GM19035 (cell line): ENCODE measurements around the gene RHD.
"Not testable (repeated sequence)": the region's sequence is repeated elsewhere in the genome, so short reads cannot be mapped to it uniquely, and the experiment has no call there.

Source experiments
- ATAC-seq: cut with Tn5 transposase; IDR thresholded peaks from one replicate; pipeline ENCODE4 v1.9.1; 2021; ENCODE audit not compliant: unreplicated experiment

The RHD gene

DNA sequence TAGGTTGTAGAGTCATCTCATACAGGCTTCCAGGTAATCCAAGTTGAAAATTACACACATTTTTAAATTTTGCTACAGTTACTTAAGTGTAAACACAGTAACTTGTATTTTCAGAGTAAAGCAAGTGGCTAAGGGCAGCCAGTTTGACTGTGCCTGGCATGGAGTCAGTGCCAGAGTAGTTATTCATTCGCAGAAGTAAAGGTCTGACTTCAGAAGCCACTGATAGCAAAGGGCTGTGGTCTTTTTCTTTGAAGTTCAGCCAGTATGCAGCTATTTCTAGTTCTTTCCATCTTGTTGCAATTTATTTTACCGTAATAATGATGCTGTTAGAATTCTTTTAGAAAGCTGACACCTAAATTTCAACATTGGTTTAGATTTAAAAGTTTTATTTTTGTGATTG, 75.2 kb downstream of the RHD start:
- no peak for ATAC-seq

DNA sequence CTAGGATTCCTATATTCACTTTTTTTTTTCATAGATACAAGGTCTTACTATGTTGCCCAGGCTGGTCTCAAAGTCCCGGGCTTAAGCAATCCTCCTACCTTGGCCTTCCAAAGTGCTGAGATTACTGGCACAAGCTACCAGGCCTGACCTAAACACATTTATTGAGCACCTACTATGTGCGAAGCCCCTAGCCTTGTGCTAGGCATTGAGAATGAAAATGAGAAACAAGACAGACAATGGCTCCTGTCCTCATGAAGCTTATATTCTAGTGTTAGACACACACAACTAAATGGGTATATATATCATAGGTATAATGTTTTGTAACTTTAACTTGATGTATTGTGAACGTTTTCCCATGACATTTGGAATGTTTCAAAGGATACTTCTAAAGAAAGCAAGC, 77.3 kb downstream of the RHD start:
- no peak for ATAC-seq

DNA sequence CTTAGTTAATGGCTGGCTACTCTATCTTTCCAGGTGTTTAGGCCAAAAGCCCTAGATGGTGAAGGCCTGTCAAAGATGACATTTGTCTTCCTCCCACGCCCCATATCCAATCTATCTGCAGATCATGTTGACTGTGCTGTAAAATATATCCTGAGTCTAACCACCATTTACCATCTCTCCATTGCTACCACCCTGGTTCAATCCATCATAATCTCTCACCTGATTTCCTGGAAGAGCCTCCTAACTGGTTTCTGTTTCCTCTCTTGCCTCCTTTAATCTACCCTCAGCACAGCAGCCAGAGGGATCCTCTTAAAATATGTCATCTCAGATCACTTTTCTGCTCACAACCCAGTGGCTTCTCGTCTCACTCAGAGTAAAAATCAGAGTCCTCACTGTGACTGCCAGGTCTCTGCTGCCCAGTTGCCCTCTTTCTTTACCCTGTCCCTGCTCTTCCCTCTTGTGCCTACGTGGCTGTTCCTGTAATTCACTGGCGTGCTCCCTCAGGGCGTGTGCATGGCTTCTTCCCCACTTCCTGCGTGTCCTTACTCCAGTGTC, 83.6 kb downstream of the RHD start:
- ATAC-seq: no peak

DNA sequence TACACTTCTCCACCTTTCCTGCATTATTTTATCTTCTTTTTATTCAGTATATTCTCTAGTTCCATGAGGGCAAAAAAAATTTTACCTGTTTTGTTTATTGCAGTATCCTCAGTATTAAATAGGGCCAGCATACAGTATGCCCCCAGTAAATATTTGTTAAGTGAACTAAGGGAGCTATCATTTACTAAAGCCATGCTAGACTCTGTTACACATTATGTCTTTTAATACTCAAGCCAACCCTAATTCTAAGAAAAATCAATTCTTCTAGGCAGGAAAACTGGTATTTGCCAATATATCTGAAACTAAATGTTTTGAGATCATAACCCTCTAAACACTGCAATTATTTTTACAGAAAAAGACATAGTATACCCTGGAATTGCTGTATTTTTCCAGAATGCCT, 84.1 kb downstream of the RHD start:
- no peak for ATAC-seq

DNA sequence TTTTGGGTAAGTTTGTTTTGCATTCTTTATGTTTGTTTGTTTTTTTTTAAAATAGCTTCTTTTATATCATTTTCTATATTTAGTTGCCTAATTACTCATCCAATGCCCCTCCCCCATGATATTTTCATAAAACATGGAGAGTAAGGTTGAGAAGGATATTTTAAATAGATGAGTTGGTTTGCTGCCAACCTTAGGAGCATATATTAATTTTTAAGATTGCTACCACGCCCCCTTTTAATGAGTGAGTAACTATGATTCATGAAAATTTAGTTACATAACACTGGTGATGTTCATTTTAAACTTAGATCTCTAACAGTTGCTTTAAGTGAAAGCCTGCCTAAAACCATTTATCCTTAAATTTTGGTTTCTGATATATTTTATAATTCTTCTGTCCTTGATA, 84.5 kb downstream of the RHD start:
- no peak for ATAC-seq

DNA sequence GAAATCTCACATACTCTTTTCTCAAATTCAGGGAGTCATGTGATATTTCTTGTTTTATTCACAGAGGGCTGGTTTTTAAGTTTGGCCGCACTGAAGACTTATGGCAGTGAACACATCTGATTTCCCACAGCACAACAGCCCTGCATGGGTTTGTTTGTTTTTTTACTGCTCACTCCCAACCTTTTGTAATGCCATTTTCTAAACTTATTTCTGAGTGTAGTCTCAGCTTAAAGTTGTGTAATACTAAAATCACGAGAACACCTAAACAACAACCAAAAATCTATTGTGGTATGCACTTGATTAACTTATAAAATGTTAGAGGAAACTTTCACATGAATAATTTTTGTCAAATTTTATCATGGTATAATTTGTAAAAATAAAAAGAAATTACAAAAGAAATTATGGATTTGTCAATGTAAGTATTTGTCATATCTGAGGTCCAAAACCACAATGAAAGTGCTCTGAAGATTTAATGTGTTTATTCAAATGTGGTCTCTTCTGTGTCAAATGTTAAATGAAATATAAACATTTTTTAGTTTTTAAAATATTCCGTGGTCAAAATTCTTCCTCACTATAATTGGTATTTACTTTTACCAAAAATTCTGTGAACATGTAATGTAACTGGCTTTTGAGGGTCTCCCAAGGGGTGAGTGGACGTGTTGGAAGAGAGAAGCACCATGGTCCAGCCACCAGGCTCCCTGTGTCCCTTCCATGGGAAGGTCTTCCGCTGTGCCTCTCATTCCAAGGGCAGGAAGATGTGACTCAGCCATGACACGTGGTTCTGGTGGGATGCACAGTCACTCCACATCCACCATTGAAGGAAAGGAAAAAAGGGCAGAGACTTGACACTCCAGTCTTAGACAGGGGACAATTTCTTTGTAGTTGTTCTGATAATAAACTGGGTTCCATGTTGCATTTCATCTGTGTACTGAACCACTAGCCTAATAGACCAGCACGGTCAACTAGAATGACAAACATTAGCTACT, 88.6 kb downstream of the RHD start:
- ATAC-seq: no peak

DNA sequence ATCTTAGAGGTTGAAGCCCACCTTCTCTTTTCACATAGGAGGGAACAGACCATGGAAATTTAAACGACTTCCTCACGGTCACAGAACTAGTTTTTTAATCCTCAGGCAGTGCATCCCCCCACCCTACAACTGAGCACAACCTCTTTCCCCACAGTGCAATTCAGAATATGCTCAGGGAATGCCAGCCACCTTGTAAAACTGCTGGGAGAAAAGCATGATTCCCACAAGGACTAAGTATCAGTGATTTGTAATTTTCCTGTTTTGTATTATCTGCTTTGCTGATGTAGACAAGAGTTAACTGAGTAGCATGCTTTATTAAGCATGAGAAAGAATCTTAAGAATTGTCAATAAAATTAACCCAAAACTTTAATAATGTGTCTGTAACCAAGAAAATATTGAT, 89.6 kb downstream of the RHD start:
- ATAC-seq: no peak

DNA sequence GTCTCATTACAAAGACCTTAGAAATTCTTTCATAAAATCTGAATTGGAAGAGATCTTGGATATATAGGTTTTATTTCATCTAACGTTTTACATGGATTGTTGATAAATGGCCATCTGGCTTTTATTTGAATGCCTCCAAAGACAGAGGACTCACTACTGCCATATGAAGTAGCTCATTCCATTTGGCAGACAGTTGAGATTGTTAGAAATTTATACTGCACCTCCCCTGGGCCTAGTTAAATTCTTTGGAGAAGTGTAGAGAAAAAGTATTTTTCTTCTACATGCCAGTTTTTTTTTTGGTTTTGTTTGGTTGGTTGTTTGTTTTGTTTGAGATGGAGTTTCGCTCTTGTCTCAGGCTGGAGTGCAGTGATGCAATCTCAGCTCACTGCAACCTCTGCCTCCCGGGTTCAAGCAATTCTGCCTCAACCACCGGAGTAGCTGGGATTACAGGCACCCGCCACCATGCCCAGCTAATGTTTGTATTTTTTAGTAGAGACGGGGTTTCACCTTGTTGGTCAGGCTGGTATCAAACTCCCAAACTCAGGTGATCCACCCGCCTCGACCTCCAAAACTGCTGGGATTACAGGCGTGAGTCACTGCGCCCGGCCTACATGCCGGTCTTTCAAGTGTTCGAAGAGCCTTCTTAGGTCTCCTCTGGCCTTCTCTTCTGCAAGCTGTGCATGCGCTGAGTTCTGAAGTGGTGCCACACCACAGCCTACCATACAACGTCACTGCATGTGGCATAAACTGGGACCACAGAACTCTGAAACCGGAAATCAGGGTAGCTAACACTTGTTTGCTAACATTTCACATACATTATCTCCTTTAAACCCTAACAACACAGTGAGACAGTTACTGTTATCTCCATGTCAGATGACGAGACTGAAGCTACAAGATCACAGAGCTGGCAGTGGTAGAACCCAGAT, 90.6 kb downstream of the RHD start:
- not testable (repeated sequence) for ATAC-seq

DNA sequence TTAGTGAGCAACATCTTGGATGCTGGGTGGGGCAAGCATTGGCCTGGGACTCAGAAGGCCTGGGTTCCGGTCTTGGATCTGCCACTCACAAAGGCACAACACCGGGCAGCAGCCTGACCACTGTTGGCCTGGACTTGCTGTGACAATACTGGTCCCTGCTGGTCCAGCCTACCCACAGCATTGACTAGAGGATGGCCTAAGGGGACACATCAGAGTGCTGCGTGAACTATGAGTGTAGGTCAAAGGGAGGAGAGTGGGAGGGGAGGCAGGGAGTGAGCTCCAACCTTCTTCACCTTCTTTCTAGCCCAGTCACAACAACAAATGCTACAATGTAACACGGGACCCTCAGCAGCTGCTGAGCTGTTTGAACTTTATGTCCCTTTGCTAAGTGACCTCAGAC, 96.9 kb downstream of the RHD start:
- ATAC-seq: no peak

DNA sequence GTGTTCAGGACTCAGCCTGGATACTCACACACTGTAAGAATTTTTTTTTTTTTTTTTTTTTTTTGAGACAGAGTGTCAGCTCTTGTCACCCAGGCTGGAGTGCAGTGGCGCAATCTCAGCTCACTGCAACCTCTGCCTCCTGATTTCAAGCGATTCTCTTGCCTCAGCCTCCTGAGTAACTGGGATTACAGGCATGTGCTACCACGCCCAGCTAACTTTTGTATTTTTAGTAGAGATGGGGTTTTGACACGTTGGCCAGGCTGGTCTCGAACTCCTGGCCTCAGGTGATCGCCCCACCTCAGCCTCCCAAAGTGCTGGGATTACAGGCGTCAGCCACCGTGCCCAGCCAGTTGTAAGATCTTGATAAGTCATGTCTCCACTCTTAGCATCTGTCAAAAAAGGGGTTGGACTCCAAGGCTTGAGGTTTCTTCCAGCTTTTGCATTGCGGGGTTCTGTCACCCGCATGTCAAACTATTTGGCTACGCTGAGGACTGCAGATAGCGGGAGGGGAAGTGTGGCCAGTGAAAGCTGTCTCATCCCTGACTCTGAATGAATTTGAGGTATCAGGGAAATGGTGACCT, 97.5 kb downstream of the RHD start:
- not testable (repeated sequence) for ATAC-seq

DNA sequence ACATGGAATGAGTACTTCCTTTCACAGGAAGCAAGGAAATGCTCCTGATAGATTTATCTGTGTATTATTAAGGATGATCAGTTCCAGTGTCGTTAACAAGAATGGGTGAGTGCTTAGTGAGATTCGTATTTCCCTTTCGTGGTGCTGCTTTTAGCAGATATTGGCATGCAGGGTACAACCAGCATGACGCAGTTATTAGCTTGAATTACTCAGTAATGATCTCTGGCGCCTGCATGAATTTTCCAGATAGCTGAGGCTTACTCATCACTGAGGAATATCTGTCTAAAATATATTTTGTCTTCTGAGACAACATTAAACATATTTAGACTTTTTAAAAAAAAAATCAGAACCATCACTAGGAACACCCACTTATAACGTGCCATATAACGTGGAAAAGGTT, 99.4 kb downstream of the RHD start:
- ATAC-seq: not testable (repeated sequence)

DNA sequence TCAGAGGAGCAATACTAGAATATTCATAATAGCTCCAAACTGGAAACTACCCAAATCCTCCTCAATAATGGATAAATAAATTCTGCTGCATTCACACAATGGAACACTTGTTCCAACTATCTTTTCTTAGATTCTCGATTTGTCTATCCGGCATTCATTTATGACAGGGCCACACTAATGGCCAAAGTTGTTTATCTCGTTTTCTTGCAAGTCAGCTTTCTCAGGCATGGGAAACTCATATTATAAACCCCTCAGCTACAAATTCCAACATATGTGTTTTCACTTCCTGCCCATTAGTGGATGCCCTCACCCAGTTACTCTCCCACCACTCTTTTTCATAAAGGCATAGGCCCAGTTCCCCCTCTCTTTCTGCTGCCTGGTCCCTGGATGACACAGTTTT, 106.1 kb downstream of the RHD start:
- ATAC-seq: not testable (repeated sequence)
